ENCODE data around the gene NBEA. TPM values are rescaled to one million over a fixed set of nuclear protein-coding genes. Genes with fewer than 3 reads are reported as not detected.

The NBEA gene
- total RNA-seq, 1 experiment from 2014 or later, result 3.3 TPM

- Histone ChIP-seq H3K27ac (ENCODE audit: low read length) (no peak overlapping the region), H3K9me3 (ENCODE audit: control insufficient read depth, insufficient read depth, low read depth, low read length) (no peaks in the 10 kb centered on the region), H3K4me1 (ENCODE audit: control insufficient read depth, insufficient read depth, low read length) (no peaks in the 10 kb centered on the region), H3K4me3 (ENCODE audit: low read depth in 2 of 2, low read length in 2 of 2) (no peak overlapping the region), H3K36me3 (ENCODE audit: control insufficient read depth, insufficient read depth, low read length) (no peaks in the 10 kb centered on the region), H3K27me3 (ENCODE audit: control insufficient read depth, insufficient read depth, low read length) (peaks cover 5% of the 10 kb centered on the region)
- in situ Hi-C loops (cut with HindIII; ENCODE audit: low pct_unique_long_range_greater_than_20kb, low sequenced_read_pairs) (no loop called here), intact Hi-C loops (cut with micrococcal nuclease; ENCODE audit: unreplicated experiment) (no loop called here)
- no peak for TF ChIP-seq CTCF (IDR thresholded peaks at IDR 0.05)
- TF ChIP-seq TCF7L2 (IDR thresholded peaks at IDR 0.05; ENCODE audit: low read depth, low read length), result no peak
- TF ChIP-seq REST (IDR thresholded peaks at IDR 0.05; ENCODE audit: insufficient read depth in 1 of 2, low read depth in 2 of 2, low read length in 1 of 2), result no peak
- TF ChIP-seq POLR2AphosphoS5 (IDR thresholded peaks at IDR 0.05; ENCODE audit: low read depth, low read length), result no peak
- TF ChIP-seq SIN3A (IDR thresholded peaks at IDR 0.05; ENCODE audit: borderline replicate concordance, insufficient read depth, low read depth, low read length), result no peak
- BruUV-seq (replicated peaks), result no TSS peak
- ATAC-seq (no peak), DNase-seq (ENCODE audit: low read depth, low spot score) (no peak)
- ChIA-PET POLR2A (no interaction called here), CTCF (no interaction called here)
Observed at GRCh38 chr13:34933349-34933748, 8.7 kb upstream of the NBEA start.

- BruUV-seq (replicated peaks), result no TSS peak
- CTCF ChIA-PET, result no interaction called here
- DNase-seq (ENCODE audit: low read depth, low spot score) (no peak), ATAC-seq (no peak)
- Histone ChIP-seq H3K9me3 (ENCODE audit: control insufficient read depth, insufficient read depth, low read depth, low read length) (no peaks in the 10 kb centered on the region), H3K4me1 (ENCODE audit: control insufficient read depth, insufficient read depth, low read length) (no peaks in the 10 kb centered on the region), H3K36me3 (ENCODE audit: control insufficient read depth, insufficient read depth, low read length) (no peaks in the 10 kb centered on the region), H3K27ac (ENCODE audit: low read length) (no peak overlapping the region), H3K4me3 (ENCODE audit: low read depth in 2 of 2, low read length in 2 of 2) (no peak overlapping the region), H3K27me3 (ENCODE audit: control insufficient read depth, insufficient read depth, low read length) (peaks cover 5% of the 10 kb centered on the region)
- TF ChIP-seq CTCF (IDR thresholded peaks at IDR 0.05) (no peak), SIN3A (IDR thresholded peaks at IDR 0.05; ENCODE audit: borderline replicate concordance, insufficient read depth, low read depth, low read length) (no peak)
- in situ Hi-C loops (cut with HindIII; ENCODE audit: low pct_unique_long_range_greater_than_20kb, low sequenced_read_pairs) (no loop called here), intact Hi-C loops (cut with micrococcal nuclease; ENCODE audit: unreplicated experiment) (no loop called here)
- POLR2A ChIA-PET, result no interaction called here
Observed at GRCh38 chr13:34933786-34934185, 8.3 kb upstream of the NBEA start.

- in situ Hi-C loops (cut with HindIII; ENCODE audit: low pct_unique_long_range_greater_than_20kb, low sequenced_read_pairs), result no loop called here
- Histone ChIP-seq H3K9me3 (ENCODE audit: control insufficient read depth, insufficient read depth, low read depth, low read length) (no peaks in the 10 kb centered on the region), H3K27me3 (ENCODE audit: control insufficient read depth, insufficient read depth, low read length) (peaks cover 5% of the 10 kb centered on the region), H3K27ac (ENCODE audit: low read length) (no peak overlapping the region), H3K4me1 (ENCODE audit: control insufficient read depth, insufficient read depth, low read length) (no peaks in the 10 kb centered on the region), H3K4me3 (ENCODE audit: low read depth in 2 of 2, low read length in 2 of 2) (no peak overlapping the region), H3K36me3 (ENCODE audit: control insufficient read depth, insufficient read depth, low read length) (no peaks in the 10 kb centered on the region)
- no peak for ATAC-seq
- TF ChIP-seq CTCF (IDR thresholded peaks at IDR 0.05), result no peak
- TF ChIP-seq POLR2AphosphoS5 (IDR thresholded peaks at IDR 0.05; ENCODE audit: low read depth, low read length), result no peak
- no peak for TF ChIP-seq REST (IDR thresholded peaks at IDR 0.05; ENCODE audit: insufficient read depth in 1 of 2, low read depth in 2 of 2, low read length in 1 of 2)
- no peak for TF ChIP-seq SIN3A (IDR thresholded peaks at IDR 0.05; ENCODE audit: borderline replicate concordance, insufficient read depth, low read depth, low read length)
- no peak for TF ChIP-seq TCF7L2 (IDR thresholded peaks at IDR 0.05; ENCODE audit: low read depth, low read length)
- DNase-seq (ENCODE audit: low read depth, low spot score), result no peak
- CTCF ChIA-PET, result no interaction called here
- POLR2A ChIA-PET, result no interaction called here
- intact Hi-C loops (cut with micrococcal nuclease; ENCODE audit: unreplicated experiment), result no loop called here
- BruUV-seq (replicated peaks), result no TSS peak
Observed at GRCh38 chr13:34935841-34936240, 6.2 kb upstream of the NBEA start.
